Vagina (tissue), 2 donors: Measurements from ENCODE around the gene ACADVL. TPM values are rescaled to one million over a fixed set of nuclear protein-coding genes. Genes with fewer than 3 reads are reported as not detected.
"Not testable (repeated sequence)": the region's sequence is repeated elsewhere in the genome, so short reads cannot be mapped to it uniquely, and the experiment has no call there.

Experiments used
- DNase-seq, 2 donors: peaks; one replicate each; pipeline ENCODE4 v3.0.0-alpha.2; 2017; ENCODE audit errors: extremely low spot score in 2 of 2
- H3K27ac ChIP-seq: fragments of 200-600 bp; sonication (generic); one replicate; pipeline ENCODE4 v1.5.1; 2019
- H3K27me3 ChIP-seq: fragments of 200-600 bp; sonication (generic); one replicate; pipeline ENCODE4 v1.5.1; 2019
- H3K36me3 ChIP-seq, 2 donors: fragments of 200-600 bp; sonication (generic); one replicate each; pipeline ENCODE4 v1.5.1; 2017 to 2019
- H3K4me1 ChIP-seq: fragments of 200-600 bp; sonication (generic); one replicate; pipeline ENCODE4 v1.5.1; 2019
- H3K4me3 ChIP-seq, 2 donors: fragments of 200-600 bp; sonication (generic); 1 replicate in 1 of 2; 2 replicates in 1 of 2; pipeline ENCODE4 v1.5.1; 2016 to 2019
- H3K9me3 ChIP-seq: fragments of 200-600 bp; sonication (generic); one replicate; pipeline ENCODE4 v1.5.1; 2019
- POLR2A ChIP-seq, 2 donors: fragments of 450-650 bp; IDR thresholded peaks; one replicate each; pipeline ENCODE4 v1.6.1; 2017; ENCODE audit warnings: antibody characterized with exemption in 2 of 2, mild to moderate bottlenecking in 2 of 2, moderate library complexity in 2 of 2
- POLR2AphosphoS5 ChIP-seq, 2 donors: sonication (generic); formaldehyde crosslinking; IDR thresholded peaks; one replicate each; pipeline ENCODE4 v1.9.0; 2017; ENCODE audit warnings: antibody characterized with exemption in 2 of 2, mild to moderate bottlenecking in 2 of 2, low read depth in 1 of 2; ENCODE audit not compliant: insufficient read depth in 1 of 2
- intact Hi-C: fragments of 100-400 bp; cut with DNase I; formaldehyde crosslinking; loops from one replicate; pipeline ENCODE4 v1.15.1; 2023
- total RNA-seq: library from RNA; depleted of rRNA; stranded (reverse); fragments of >200 nt; gene quantifications from one replicate; pipeline ENCODE4 v1.2.3, GENCODE V29; 2016
- TF ChIP-seq, protein P1 (sequence below), 3 experiments: fragments of 450-650 bp in 2 of 3; fragments of 200-600 bp in 1 of 3; sonication (generic) in 1 of 3; IDR thresholded peaks; one replicate each; pipeline ENCODE4 v1.5.1; 2017 to 2019; ENCODE audit warnings: antibody characterized with exemption in 3 of 3, mild to moderate bottlenecking in 2 of 3, moderate library complexity in 2 of 3

ACADVL gene
- total RNA-seq, 1 donor from 2014 or later = 957 TPM

DNA sequence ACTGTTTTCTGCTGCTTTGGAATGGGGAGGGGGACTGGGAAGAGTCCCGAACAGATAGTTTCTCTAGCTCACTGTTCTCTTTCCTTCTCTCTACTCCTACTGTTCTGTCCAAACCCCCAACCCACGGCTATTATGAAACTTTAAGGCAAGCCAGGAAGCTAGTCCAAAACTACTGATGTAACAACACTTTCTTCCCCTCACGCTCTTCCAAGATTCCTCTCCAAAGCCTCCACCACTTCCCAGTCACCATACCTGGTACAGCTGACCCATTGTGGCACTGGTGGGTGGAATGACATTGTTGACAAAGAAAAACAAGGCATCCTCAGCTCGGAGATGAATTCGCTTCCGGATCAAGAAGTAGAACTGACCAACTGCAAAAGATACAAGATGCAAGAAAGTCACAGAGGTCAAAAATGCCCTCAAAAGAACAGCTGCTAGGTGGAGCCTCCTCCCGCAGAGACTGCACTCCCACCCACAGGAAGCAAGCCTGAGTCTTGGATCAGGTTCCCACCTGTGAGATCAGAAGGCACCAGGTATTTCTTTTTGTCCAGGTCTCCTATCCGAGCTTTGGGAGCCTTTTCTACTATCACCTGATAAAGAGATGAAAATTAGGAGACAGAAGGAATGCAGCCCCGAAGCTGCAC, 21.5 kb downstream of the ACADVL start:
- no peak for DNase-seq
- Histone ChIP-seq H3K9me3 (no peaks in the 10 kb centered on the region), H3K4me3 (peak overlapping the region; percentile 64 to 100), H3K27ac (peak overlapping the region; percentile 99), H3K36me3 (peaks cover 0 to 38% of the 10 kb centered on the region in 2 donors), H3K27me3 (no peaks in the 10 kb centered on the region), H3K4me1 (peaks cover 37% of the 10 kb centered on the region)
- intact Hi-C loops = no loop called here
- TF ChIP-seq, protein P1, sequence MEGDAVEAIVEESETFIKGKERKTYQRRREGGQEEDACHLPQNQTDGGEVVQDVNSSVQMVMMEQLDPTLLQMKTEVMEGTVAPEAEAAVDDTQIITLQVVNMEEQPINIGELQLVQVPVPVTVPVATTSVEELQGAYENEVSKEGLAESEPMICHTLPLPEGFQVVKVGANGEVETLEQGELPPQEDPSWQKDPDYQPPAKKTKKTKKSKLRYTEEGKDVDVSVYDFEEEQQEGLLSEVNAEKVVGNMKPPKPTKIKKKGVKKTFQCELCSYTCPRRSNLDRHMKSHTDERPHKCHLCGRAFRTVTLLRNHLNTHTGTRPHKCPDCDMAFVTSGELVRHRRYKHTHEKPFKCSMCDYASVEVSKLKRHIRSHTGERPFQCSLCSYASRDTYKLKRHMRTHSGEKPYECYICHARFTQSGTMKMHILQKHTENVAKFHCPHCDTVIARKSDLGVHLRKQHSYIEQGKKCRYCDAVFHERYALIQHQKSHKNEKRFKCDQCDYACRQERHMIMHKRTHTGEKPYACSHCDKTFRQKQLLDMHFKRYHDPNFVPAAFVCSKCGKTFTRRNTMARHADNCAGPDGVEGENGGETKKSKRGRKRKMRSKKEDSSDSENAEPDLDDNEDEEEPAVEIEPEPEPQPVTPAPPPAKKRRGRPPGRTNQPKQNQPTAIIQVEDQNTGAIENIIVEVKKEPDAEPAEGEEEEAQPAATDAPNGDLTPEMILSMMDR (IDR thresholded peaks at IDR 0.05) = no peak
- TF ChIP-seq POLR2A (IDR thresholded peaks at IDR 0.05) = no peak
- no peak for TF ChIP-seq POLR2AphosphoS5 (IDR thresholded peaks at IDR 0.05; ENCODE audit: insufficient read depth in 1 of 2, low read depth in 1 of 2)

DNA sequence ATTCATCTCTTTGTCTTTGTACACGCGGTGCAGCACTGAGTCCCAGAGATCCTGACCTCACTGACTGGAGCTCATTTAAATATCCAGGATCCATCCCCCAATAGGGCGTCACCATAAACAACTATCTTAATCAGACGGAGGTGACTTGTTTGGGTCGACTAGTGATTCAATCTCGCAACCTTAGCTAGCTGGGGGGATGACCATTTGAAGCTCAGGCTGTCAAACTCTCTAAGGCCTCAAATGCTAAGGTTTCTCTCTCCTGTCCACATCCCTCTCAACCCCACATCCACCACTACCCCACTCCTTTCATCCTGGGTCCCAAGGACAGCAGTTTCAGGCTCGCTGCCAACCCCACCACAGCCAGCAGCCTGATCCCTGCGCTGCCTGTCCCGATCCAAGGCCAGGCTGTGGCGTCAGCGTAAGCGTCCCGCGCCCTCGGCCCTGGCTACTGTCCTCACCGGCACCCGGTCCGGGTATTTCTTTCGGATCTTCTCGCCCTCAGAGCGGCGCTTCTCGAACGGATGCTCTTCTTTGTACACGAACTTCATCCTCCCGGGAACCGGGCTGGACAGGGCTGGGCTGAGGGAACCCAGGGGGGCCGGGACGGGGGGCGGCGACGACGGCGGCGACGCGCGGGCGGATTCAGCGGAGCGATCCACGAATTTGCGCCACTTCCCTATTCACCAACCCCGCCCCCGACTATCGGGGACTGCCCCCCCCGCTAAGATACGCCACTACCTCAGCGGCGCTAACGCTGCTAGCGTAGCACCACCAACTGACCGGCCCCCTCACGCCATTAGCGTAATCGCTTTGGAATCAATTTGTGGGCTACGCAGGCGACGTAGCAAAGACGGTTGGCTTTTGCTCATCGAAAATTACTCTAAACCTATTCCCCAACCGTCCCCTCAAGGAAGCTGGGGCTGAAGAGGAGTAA, 22.3 kb downstream of the ACADVL start, which contains the start of gene GABARAP:
Gene GABARAP (minus strand): TSS at position 667 of the 934 bp plus-strand sequence. CDS start 119 bp downstream, at position 548.
- TF ChIP-seq POLR2AphosphoS5 (IDR thresholded peaks at IDR 0.05; ENCODE audit: insufficient read depth in 1 of 2, low read depth in 1 of 2) (peak in 1 of 2 donors; percentile 94), POLR2A (IDR thresholded peaks at IDR 0.05) (peak in 1 of 2 donors; percentile 76)
- TF ChIP-seq, protein P1 (IDR thresholded peaks at IDR 0.05) = no peak

GRCh38 chr17:7242717-7243452, 23.1 kb downstream of the ACADVL start:
- TF ChIP-seq POLR2AphosphoS5 (IDR thresholded peaks at IDR 0.05; ENCODE audit: insufficient read depth in 1 of 2, low read depth in 1 of 2) = peak; percentile 92 to 99
- TF ChIP-seq, protein P1 (IDR thresholded peaks at IDR 0.05) = no peak
- TF ChIP-seq POLR2A (IDR thresholded peaks at IDR 0.05) = no peak
- Histone ChIP-seq H3K36me3 (peaks cover 0 to 42% of the 10 kb centered on the region in 2 donors), H3K4me3 (peak overlapping the region; percentile 64 to 100), H3K27me3 (no peaks in the 10 kb centered on the region), H3K27ac (peak overlapping the region; percentile 99), H3K9me3 (no peaks in the 10 kb centered on the region), H3K4me1 (peaks cover 30% of the 10 kb centered on the region)
- intact Hi-C loops = no loop called here
- DNase-seq = no peak

More for the DNA sequence above, 22.3 kb downstream of the ACADVL start, which contains the start of gene GABARAP:
- no peak for DNase-seq
- Histone ChIP-seq H3K4me1 (peaks cover 30% of the 10 kb centered on the region), H3K36me3 (peaks cover 0 to 41% of the 10 kb centered on the region in 2 donors), H3K27ac (peak within 1 kb of the TSS; percentile 99), H3K4me3 (peak within 1 kb of the TSS; percentile 64 to 100), H3K27me3 (no peaks in the 10 kb centered on the region), H3K9me3 (no peaks in the 10 kb centered on the region)
- intact Hi-C loops = no loop called here

DNA sequence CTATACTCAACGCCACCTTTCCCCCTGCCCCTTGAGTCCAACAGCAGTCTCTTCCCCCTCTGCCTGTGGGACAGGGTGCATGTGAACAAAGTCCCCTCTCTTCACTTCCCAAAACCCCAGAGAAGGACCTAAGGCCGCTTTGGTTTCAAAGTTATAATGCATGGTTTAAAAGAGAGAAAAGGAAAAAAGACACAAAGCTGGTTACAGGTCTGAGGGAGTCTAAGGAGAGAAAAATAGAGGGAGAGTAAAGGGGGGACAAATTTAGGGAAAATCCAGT, 23.7 kb downstream of the ACADVL start:
- intact Hi-C loops = no loop called here
- Histone ChIP-seq H3K4me1 (peaks cover 35% of the 10 kb centered on the region), H3K27ac (peak overlapping the region; percentile 99), H3K36me3 (peaks cover 0 to 42% of the 10 kb centered on the region in 2 donors), H3K4me3 (peak overlapping the region; percentile 64 to 100), H3K27me3 (no peaks in the 10 kb centered on the region), H3K9me3 (no peaks in the 10 kb centered on the region)
- DNase-seq = no peak
- no peak for TF ChIP-seq POLR2AphosphoS5 (IDR thresholded peaks at IDR 0.05; ENCODE audit: insufficient read depth in 1 of 2, low read depth in 1 of 2)
- TF ChIP-seq, protein P1 (IDR thresholded peaks at IDR 0.05) = no peak
- TF ChIP-seq POLR2A (IDR thresholded peaks at IDR 0.05) = no peak

DNA sequence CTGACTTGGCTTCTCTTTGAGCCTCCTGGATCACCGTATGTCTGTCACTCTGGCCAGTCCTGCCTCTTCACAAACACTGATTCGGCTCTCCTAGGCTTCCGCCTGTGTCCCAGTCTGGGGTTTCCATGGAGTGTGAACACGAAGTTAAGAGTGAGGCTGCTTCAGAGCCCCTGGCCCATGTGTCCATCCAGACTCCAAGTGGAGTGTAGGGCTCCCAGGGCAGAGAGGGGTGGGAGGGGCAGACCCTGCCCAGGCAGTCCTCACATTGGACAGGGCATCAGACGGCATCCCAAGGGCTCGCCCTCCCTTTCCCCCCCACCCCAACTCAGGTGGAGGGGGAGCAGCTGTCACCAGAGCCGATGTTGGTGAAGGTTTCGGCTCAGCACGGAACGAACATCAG, 24.1 kb downstream of the ACADVL start:
- Histone ChIP-seq H3K27ac (peak overlapping the region; percentile 99), H3K4me1 (peaks cover 39% of the 10 kb centered on the region), H3K36me3 (peaks cover 0 to 42% of the 10 kb centered on the region in 2 donors)
- H3K9me3 ChIP-seq, H3K4me3 ChIP-seq, intact Hi-C loops, DNase-seq, H3K27me3 ChIP-seq: not testable (repeated sequence)
